NT2/D1 (cell line): ENCODE data around the gene CARMIL1.
A peak's percentile ranks its signal among the peaks of the same experiment; 100 is the strongest.

Source experiments
- DNase-seq: peaks from one replicate; pipeline ENCODE4 v3.0.0-alpha.2; 2011; ENCODE audit warnings: low read depth, low spot score
- H3K27me3 ChIP-seq: 2 replicates; pipeline ENCODE4 v1.6.0; 2011; ENCODE audit warnings: mild to moderate bottlenecking; ENCODE audit not compliant: insufficient read length, insufficient read depth
- H3K36me3 ChIP-seq: 2 replicates; pipeline ENCODE4 v1.6.1; 2011; ENCODE audit warnings: mild to moderate bottlenecking, low read length, mixed read lengths; ENCODE audit not compliant: insufficient read depth, insufficient read length
- H3K4me1 ChIP-seq: 2 replicates; pipeline ENCODE4 v1.5.1; 2011; ENCODE audit not compliant: insufficient read depth, insufficient read length
- H3K4me3 ChIP-seq: 2 replicates; pipeline ENCODE4 v1.5.1; 2011; ENCODE audit warnings: low read depth; ENCODE audit not compliant: insufficient read length
- H3K9ac ChIP-seq: 2 replicates; pipeline ENCODE4 v1.6.0; 2011; ENCODE audit warnings: low read depth; ENCODE audit not compliant: insufficient read length
- H3K9me3 ChIP-seq: 2 replicates; pipeline ENCODE4 v1.5.1; 2011; ENCODE audit warnings: mild to moderate bottlenecking, low read length; ENCODE audit not compliant: insufficient read depth
- SUZ12 ChIP-seq: IDR thresholded peaks from 2 replicates; pipeline ENCODE4 v1.6.1; 2011; ENCODE audit not compliant: insufficient read length, insufficient read depth; ENCODE audit errors: extremely low read depth
- YY1 ChIP-seq: IDR thresholded peaks from 2 replicates; pipeline ENCODE4 v1.6.1; 2011; ENCODE audit not compliant: insufficient read length, insufficient read depth
- ZNF274 ChIP-seq: IDR thresholded peaks from 2 replicates; pipeline ENCODE4 v1.6.1; 2011; ENCODE audit warnings: mild to moderate bottlenecking, low read depth, low read length

CARMIL1 gene

DNA sequence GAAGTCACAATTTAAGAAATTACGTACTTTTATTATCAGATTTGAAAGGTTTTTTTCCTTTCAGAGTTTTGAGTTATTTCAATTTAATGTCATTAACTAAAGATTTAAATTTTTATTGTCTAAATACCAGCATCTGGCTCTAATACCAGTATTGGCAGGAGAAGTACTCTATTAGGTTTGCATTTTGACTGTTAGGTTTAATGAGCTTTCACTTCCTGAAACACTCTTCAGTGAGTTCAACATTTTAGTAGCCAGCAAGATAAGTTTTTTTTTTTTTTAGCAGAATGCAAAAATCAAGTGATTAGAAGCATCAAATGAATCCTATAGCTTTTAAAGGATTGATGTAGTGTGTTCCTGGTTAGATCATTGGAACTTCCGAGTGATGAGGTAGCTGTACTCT lies 338.8 kb downstream of the CARMIL1 start:
- Histone ChIP-seq H3K9ac (no peak overlapping the region), H3K4me1 (peaks cover under 1% of the 10 kb centered on the region), H3K36me3 (no peaks in the 10 kb centered on the region), H3K27me3 (no peaks in the 10 kb centered on the region), H3K4me3 (no peak overlapping the region), H3K9me3 (no peaks in the 10 kb centered on the region)
- no peak for DNase-seq
- TF ChIP-seq ZNF274 (no peak), SUZ12 (no peak)

DNA sequence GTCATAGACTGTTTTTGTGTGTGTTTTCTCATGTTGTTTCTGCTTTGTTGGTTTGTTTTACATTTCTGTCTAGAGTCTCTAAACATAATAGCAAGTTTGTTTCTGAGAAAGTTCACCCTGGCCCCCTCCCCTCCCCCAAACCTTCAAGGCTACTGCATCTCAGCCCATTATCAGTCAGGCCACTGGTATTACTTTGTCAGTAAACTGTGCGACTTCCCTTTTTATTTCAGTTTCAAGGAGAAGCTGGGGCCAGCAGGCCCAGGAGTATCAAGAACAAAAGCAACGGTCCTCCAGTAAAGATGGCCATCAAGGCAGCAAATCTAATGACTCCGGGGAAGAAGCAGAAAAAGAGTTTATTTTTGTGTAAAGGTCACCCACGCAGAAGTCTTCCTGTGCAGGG lies 340.0 kb downstream of the CARMIL1 start:
- no peak overlapping the region for H3K4me3 ChIP-seq
- no peak for DNase-seq
- no peaks in the 10 kb centered on the region for H3K36me3 ChIP-seq
- no peaks in the 10 kb centered on the region for H3K9me3 ChIP-seq
- peaks cover 5% of the 10 kb centered on the region for H3K4me1 ChIP-seq
- TF ChIP-seq SUZ12: no peak
- no peak for TF ChIP-seq ZNF274
- TF ChIP-seq YY1: no peak
- H3K9ac ChIP-seq: no peak overlapping the region
- H3K27me3 ChIP-seq: no peaks in the 10 kb centered on the region

GRCh38 chr6:25620391-25620790 lies 341.2 kb downstream of the CARMIL1 start:
- Histone ChIP-seq H3K9me3 (no peaks in the 10 kb centered on the region), H3K27me3 (no peaks in the 10 kb centered on the region), H3K4me3 (no peak overlapping the region), H3K9ac (no peak overlapping the region), H3K4me1 (peaks cover 5% of the 10 kb centered on the region), H3K36me3 (no peaks in the 10 kb centered on the region)
- DNase-seq: no peak
- no peak for TF ChIP-seq SUZ12
- no peak for TF ChIP-seq ZNF274
- no peak for TF ChIP-seq YY1

GRCh38 chr6:25623065-25623464 lies 343.9 kb downstream of the CARMIL1 start:
- H3K9ac ChIP-seq: no peak overlapping the region
- TF ChIP-seq YY1: no peak
- TF ChIP-seq SUZ12: no peak
- no peak for TF ChIP-seq ZNF274
- H3K36me3 ChIP-seq: no peaks in the 10 kb centered on the region
- no peaks in the 10 kb centered on the region for H3K9me3 ChIP-seq
- H3K4me3 ChIP-seq: no peak overlapping the region
- no peak for DNase-seq
- H3K27me3 ChIP-seq: no peaks in the 10 kb centered on the region
- H3K4me1 ChIP-seq: peaks cover 7% of the 10 kb centered on the region

DNA sequence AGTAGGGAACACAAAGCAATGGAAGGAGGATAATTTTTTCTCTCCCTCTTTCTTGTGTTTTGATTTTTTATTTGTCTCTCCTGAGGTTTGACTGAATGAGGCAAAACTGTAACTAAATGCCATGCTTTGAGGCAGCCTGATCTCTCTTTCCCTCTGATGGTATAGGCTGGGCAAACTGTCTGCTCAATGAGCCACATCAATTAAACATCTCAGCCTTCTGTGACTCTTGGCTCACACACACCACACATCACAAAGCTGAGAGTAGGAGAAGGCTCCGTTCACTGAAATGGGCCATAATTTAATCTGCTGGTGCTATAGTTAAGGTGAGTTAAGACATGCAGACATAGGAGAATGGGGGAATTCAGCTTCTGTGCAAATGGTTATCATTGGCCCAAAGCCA lies 344.7 kb downstream of the CARMIL1 start:
- Histone ChIP-seq H3K4me3 (no peak overlapping the region), H3K9ac (no peak overlapping the region), H3K36me3 (no peaks in the 10 kb centered on the region), H3K27me3 (no peaks in the 10 kb centered on the region), H3K9me3 (no peaks in the 10 kb centered on the region), H3K4me1 (peaks cover 7% of the 10 kb centered on the region)
- no peak for TF ChIP-seq ZNF274
- no peak for TF ChIP-seq YY1
- no peak for TF ChIP-seq SUZ12
- DNase-seq: no peak

DNA sequence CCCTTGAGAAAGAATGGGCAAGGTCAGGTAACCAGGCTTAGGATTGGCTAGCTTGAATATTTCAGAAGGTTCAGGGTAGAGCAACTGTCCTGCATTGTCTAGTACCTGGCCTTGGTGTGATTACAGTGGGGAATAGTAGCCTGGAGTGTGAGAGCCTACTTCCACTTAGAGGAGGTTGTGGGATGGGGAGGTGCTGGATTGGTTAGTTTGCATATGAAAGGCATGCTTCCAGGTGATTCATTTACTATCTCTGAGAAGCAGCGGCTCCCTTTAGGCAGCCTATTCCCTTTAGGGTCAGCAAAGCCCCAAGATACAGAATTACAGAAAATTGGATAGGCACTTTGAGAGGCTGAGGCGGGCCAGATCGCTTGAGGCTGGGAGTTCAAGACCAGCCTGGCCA lies 347.8 kb downstream of the CARMIL1 start:
- Histone ChIP-seq H3K36me3 (no peaks in the 10 kb centered on the region), H3K9me3 (no peaks in the 10 kb centered on the region), H3K9ac (no peak overlapping the region), H3K4me3 (no peak overlapping the region), H3K27me3 (no peaks in the 10 kb centered on the region), H3K4me1 (peaks cover 7% of the 10 kb centered on the region)
- peak; percentile 35 for DNase-seq
- TF ChIP-seq ZNF274: no peak
- no peak for TF ChIP-seq YY1
- no peak for TF ChIP-seq SUZ12

DNA sequence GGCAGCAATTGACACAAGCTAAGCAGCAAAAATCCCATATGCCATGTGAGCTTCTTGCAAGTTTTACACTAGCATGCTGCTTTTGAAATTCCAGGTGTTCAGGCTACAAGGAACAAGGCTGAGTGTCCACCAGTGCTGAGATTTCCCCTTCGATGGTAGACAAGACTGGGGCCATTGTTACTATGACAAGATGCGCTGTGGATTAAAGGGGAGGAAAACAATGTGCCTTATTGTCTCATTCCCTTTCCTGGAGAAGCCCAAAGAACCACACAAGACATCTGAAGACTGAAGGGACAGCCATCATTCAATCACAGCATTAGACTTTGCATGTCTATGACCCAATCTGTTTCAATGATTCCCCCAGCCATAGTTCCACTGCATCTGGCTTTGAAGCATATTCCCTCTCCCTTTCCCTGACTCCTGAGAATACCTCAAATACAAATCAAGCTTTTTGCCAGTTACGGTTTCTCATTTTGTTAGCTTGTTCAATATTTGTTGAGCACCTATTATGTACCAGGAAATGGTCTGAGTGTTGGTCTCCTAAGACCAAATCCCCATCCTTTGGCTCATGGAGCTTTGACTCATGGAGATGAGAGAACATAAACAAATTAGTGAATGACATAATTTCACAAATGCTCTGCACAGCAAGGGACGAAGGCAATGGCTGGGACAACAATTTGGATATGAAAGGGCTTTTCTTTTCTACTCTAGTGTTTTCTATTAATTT lies 349.5 kb downstream of the CARMIL1 start:
- Histone ChIP-seq H3K4me1 (peaks cover 6% of the 10 kb centered on the region), H3K9ac (no peak overlapping the region), H3K4me3 (no peak overlapping the region), H3K36me3 (no peaks in the 10 kb centered on the region), H3K9me3 (no peaks in the 10 kb centered on the region), H3K27me3 (no peaks in the 10 kb centered on the region)
- TF ChIP-seq YY1 (no peak), SUZ12 (no peak), ZNF274 (no peak)
- no peak for DNase-seq

DNA sequence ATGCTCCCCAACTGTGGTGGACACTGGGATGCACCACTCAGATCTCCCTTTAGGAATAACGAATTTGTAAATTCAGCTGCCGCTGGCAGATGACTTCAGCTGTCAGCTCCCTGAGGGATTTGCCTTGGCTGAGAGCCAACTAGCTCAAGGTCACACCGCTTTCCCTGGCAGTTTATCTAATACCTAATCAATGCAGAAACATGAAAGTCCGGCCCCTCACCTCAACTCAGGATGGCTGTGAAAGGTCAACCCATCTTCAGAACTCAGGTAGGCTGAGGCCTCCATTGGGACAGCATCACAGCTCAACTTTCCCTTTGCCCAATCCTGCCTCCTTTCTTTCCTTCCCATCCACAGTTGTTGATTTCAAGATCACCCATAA lies 350.0 kb downstream of the CARMIL1 start:
- Histone ChIP-seq H3K4me3 (no peak overlapping the region), H3K36me3 (no peaks in the 10 kb centered on the region), H3K9ac (no peak overlapping the region), H3K4me1 (peaks cover 2% of the 10 kb centered on the region), H3K9me3 (no peaks in the 10 kb centered on the region), H3K27me3 (no peaks in the 10 kb centered on the region)
- DNase-seq: no peak
- TF ChIP-seq ZNF274: no peak
- no peak for TF ChIP-seq YY1
- TF ChIP-seq SUZ12: no peak
